Left ventricle myocardium inferior (tissue), 1 donor: Measurements from ENCODE around the gene GLYATL1. TPM values are rescaled to one million over a fixed set of nuclear protein-coding genes. Genes with fewer than 3 reads are reported as not detected.

ENCODE experiments used
- DNase-seq: peaks from one replicate; pipeline ENCODE4 v3.0.0-alpha.2; 2020
- H3K27ac ChIP-seq: fragments of 200-600 bp; replicated peaks from 2 replicates; pipeline ENCODE4 v1.8.0; 2021
- H3K27me3 ChIP-seq: fragments of 200-600 bp; 2 replicates; pipeline ENCODE4 v1.8.0; 2021; ENCODE audit warnings: low read depth
- H3K36me3 ChIP-seq: fragments of 200-600 bp; 2 replicates; pipeline ENCODE4 v1.8.0; 2021
- H3K4me1 ChIP-seq: fragments of 200-600 bp; 2 replicates; pipeline ENCODE4 v1.8.0; 2021
- H3K4me3 ChIP-seq: fragments of 200-600 bp; 2 replicates; pipeline ENCODE4 v1.8.0; 2021; ENCODE audit warnings: mild to moderate bottlenecking, moderate library complexity
- H3K9me3 ChIP-seq: fragments of 200-600 bp; replicated peaks from 2 replicates; pipeline ENCODE4 v1.8.0; 2021
- CTCF ChIP-seq: fragments of 200-600 bp; IDR thresholded peaks from 2 replicates; pipeline ENCODE4 v1.8.0; 2021; ENCODE audit warnings: antibody characterized with exemption, mild to moderate bottlenecking, borderline replicate concordance
- intact Hi-C: fragments of 100-400 bp; cut with micrococcal nuclease; formaldehyde crosslinking; loops from one replicate; pipeline ENCODE4 v1.11.0; 2022
- total RNA-seq: library from RNA; stranded (reverse); fragmentation: NEBNext Ultra II Directional; extraction: Animal tissue kit (Norgen Biotek cat#: 25700); gene quantifications from one replicate; pipeline ENCODE4 v1.2.1, GENCODE V29; 2021
- donor health status: DM: no; HTN: yes; CAD: no; lungs with severe emphysema.

The GLYATL1 gene
- total RNA-seq, 1 donor from 2014 or later, result not detected

GRCh38 chr11:58926695-58927094 is 12.6 kb upstream of the GLYATL1 start:
- Histone ChIP-seq H3K27me3 (peaks cover 61% of the 10 kb centered on the region), H3K4me3 (no peak overlapping the region), H3K27ac (no peak overlapping the region), H3K36me3 (no peaks in the 10 kb centered on the region), H3K4me1 (no peaks in the 10 kb centered on the region), H3K9me3 (no peaks in the 10 kb centered on the region)
- DNase-seq, result no peak
- intact Hi-C loops, result no loop called here
- no peak for TF ChIP-seq CTCF

GRCh38 chr11:58927393-58928106 is 11.7 kb upstream of the GLYATL1 start:
- TF ChIP-seq CTCF, result no peak
- Histone ChIP-seq H3K9me3 (no peaks in the 10 kb centered on the region), H3K4me3 (no peak overlapping the region), H3K27ac (no peak overlapping the region), H3K4me1 (no peaks in the 10 kb centered on the region), H3K36me3 (no peaks in the 10 kb centered on the region), H3K27me3 (peaks cover 63% of the 10 kb centered on the region)
- intact Hi-C loops, result no loop called here
- no peak for DNase-seq

DNA sequence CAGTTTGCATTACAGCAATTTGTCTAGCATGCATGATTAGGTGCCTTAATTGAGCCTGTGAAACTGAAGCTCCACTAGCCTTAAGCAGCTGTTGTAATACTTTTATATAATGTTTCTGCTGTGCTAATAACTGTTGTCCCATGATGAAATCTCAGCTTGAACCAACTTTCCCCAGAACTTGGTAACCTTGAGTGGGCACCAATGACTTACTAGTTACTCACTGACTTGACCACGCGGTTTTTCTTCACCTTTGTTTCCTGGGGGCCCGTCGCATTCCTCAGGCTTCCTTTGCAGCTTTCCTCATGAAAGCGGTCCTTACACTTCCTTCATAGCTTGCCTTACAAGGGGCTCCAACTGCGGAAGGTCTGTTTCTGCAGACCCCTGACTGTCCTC is 11.2 kb upstream of the GLYATL1 start:
- no peak overlapping the region for H3K27ac ChIP-seq

DNA sequence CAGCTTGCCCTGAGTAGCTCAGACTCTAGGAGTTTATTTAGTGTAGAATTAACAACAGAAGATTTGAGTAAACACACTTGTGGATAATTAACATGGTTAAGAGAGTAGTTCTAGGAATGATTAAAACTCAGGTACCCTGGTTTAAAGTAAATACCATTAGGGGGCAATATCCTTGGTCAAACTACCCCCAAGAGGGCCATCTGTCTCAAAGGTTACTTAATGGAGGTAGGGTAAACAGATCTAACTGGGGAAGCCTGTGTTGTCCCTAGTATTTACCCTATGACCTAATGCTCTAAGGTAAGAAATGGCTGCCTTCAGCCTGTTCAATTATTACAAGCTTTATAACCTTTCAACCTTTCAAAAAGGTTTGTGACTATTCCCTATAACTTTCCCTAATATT is 10.6 kb upstream of the GLYATL1 start:
- Histone ChIP-seq H3K4me1 (no peaks in the 10 kb centered on the region), H3K27me3 (peaks cover 61% of the 10 kb centered on the region), H3K36me3 (no peaks in the 10 kb centered on the region), H3K27ac (no peak overlapping the region), H3K9me3 (no peaks in the 10 kb centered on the region), H3K4me3 (no peak overlapping the region)
- intact Hi-C loops, result no loop called here
- no peak for DNase-seq
- no peak for TF ChIP-seq CTCF

More for the DNA sequence above, 11.2 kb upstream of the GLYATL1 start:
- Histone ChIP-seq H3K4me3 (no peak overlapping the region), H3K36me3 (no peaks in the 10 kb centered on the region), H3K9me3 (no peaks in the 10 kb centered on the region), H3K27me3 (peaks cover 63% of the 10 kb centered on the region), H3K4me1 (no peaks in the 10 kb centered on the region)
- intact Hi-C loops, result no loop called here
- TF ChIP-seq CTCF, result no peak
- no peak for DNase-seq

DNA sequence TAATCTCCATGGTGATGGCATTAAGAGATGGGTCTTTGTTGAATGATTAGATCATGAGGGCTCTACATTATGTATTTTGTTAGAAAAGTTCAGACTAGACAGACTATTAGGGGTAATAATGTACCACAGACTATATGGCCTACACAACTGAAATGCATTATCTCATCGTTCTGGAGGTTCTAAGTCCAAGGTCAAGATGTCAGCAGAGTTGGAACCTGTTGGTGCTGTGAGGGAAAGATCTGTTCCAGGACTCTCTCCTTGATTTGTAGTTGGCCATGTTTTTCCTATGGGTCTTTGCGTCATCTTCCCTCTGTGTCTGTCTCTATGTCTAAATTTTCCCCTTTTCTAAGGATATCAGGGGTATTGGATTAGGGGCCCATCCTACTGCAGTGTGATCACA is 8.4 kb upstream of the GLYATL1 start:
- no peaks in the 10 kb centered on the region for H3K36me3 ChIP-seq
- intact Hi-C loops, result no loop called here
- no peaks in the 10 kb centered on the region for H3K4me1 ChIP-seq
- H3K9me3 ChIP-seq, result no peaks in the 10 kb centered on the region
- H3K27me3 ChIP-seq, result peaks cover 51% of the 10 kb centered on the region
- TF ChIP-seq CTCF, result no peak
- H3K4me3 ChIP-seq, result no peak overlapping the region
- H3K27ac ChIP-seq, result no peak overlapping the region
- no peak for DNase-seq

DNA sequence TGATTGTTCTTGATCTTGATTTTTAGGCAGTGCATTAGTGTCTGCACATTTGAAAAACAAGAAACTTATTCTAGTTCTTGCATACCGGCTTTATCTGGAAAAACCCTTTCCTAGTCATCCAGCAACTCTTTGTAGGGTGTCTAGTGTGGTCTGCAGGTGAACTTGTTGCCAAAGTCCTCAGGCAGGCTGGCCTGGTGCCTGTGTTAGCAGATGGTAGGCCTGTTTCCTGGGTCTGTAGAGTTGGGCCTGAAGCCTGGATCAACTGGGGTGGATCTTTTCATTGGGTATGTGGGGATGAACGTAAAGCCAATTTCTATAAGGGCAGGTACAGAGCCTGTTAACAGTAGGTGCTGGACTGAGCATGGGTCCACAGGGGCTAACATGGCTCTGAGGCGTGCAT is 5.6 kb upstream of the GLYATL1 start:
- Histone ChIP-seq H3K27me3 (peaks cover 32% of the 10 kb centered on the region), H3K27ac (no peak overlapping the region), H3K9me3 (no peaks in the 10 kb centered on the region), H3K36me3 (no peaks in the 10 kb centered on the region), H3K4me1 (no peaks in the 10 kb centered on the region), H3K4me3 (no peak overlapping the region)
- intact Hi-C loops, result no loop called here
- no peak for TF ChIP-seq CTCF
- no peak for DNase-seq
